ENCODE results near the gene HSDL1.

Gene HSDL1

GRCh38 chr16:84184775-84185174 is 39.8 kb upstream of the HSDL1 start:
- TF ChIP-seq CTCF (IDR thresholded peaks at IDR 0.05; ENCODE audit: insufficient read depth, low read depth, low read length, missing control alignments) = no peak
- no peak overlapping the region for H3K4me3 ChIP-seq (ENCODE audit: low read depth, low read length)
- no peak for DNase-seq (ENCODE audit: low read depth)

GRCh38 chr16:84183911-84184591 is 39.1 kb upstream of the HSDL1 start:
- DNase-seq (ENCODE audit: low read depth) = no peak
- no peak overlapping the region for H3K4me3 ChIP-seq (ENCODE audit: low read depth, low read length)
- no peak for TF ChIP-seq CTCF (IDR thresholded peaks at IDR 0.05; ENCODE audit: insufficient read depth, low read depth, low read length, missing control alignments)

GRCh38 chr16:84183572-84183875 is 38.5 kb upstream of the HSDL1 start:
- H3K4me3 ChIP-seq (ENCODE audit: low read depth, low read length) = no peak overlapping the region
- TF ChIP-seq CTCF (IDR thresholded peaks at IDR 0.05; ENCODE audit: insufficient read depth, low read depth, low read length, missing control alignments) = no peak
- DNase-seq (ENCODE audit: low read depth) = no peak

GRCh38 chr16:84182680-84183571 is 37.9 kb upstream of the HSDL1 start:
- H3K4me3 ChIP-seq (ENCODE audit: low read depth, low read length) = no peak overlapping the region
- no peak for TF ChIP-seq CTCF (IDR thresholded peaks at IDR 0.05; ENCODE audit: insufficient read depth, low read depth, low read length, missing control alignments)
- no peak for DNase-seq (ENCODE audit: low read depth)

GRCh38 chr16:84182104-84182503 is 37.1 kb upstream of the HSDL1 start:
- no peak for TF ChIP-seq CTCF (IDR thresholded peaks at IDR 0.05; ENCODE audit: insufficient read depth, low read depth, low read length, missing control alignments)
- H3K4me3 ChIP-seq (ENCODE audit: low read depth, low read length) = no peak overlapping the region
- no peak for DNase-seq (ENCODE audit: low read depth)

GRCh38 chr16:84181144-84181915 is 36.4 kb upstream of the HSDL1 start:
- no peak for DNase-seq (ENCODE audit: low read depth)
- no peak overlapping the region for H3K4me3 ChIP-seq (ENCODE audit: low read depth, low read length)

More at GRCh38 chr16:84181144-84181915, 36.4 kb upstream of the HSDL1 start:
- TF ChIP-seq CTCF (IDR thresholded peaks at IDR 0.05; ENCODE audit: insufficient read depth, low read depth, low read length, missing control alignments) = no peak
